ENCODE data around the gene LTN1. TPM values are rescaled to one million over a fixed set of nuclear protein-coding genes. Genes with fewer than 3 reads are reported as not detected.

Gene LTN1
- total RNA-seq, 1 experiment from 2014 or later: 18.7 TPM

GRCh38 chr21:29029524-29029923, 36.8 kb upstream of the LTN1 start:
- Histone ChIP-seq H3K27me3 (ENCODE audit: insufficient read depth, low read depth) (no peaks in the 10 kb centered on the region), H3K4me3 (no peak overlapping the region), H3K27ac (no peak overlapping the region), H3K36me3 (ENCODE audit: low read depth) (peaks cover 6% of the 10 kb centered on the region), H3K9me3 (ENCODE audit: insufficient read depth, low read depth) (no peaks in the 10 kb centered on the region), H3K79me2 (ENCODE audit: low read depth) (peaks cover 28% of the 10 kb centered on the region), H3F3A (ENCODE audit: insufficient read depth, low read depth) (peaks cover 10% of the 10 kb centered on the region; the same call in 1 of the 2 replicates), H3K4me1 (replicated peaks; ENCODE audit: insufficient read depth) (peaks cover 6% of the 10 kb centered on the region), H3K4me2 (no peak overlapping the region), H3K9me2 (ENCODE audit: insufficient read depth) (no peaks in the 10 kb centered on the region), H4K20me1 (ENCODE audit: insufficient read depth) (no peaks in the 10 kb centered on the region), H2AFZ (no peak overlapping the region)
- ChIA-PET POLR2A (ENCODE audit: unreplicated experiment) (no interaction called here), CTCF (no interaction called here)
- intact Hi-C loops (cut with micrococcal nuclease; ENCODE audit: unreplicated experiment): loop anchor here (5.0 kb wide), 1 partner anchor 43 kb away; the partner anchor contains the start of gene CCT8
- TF ChIP-seq CTCF (conservative IDR thresholded peaks at IDR 0.05) (no peak), EZH2 (IDR thresholded peaks at IDR 0.05; ENCODE audit: low read depth) (no peak)
- no peak for DNase-seq
- BruUV-seq (replicated peaks): no TSS peak

- ChIA-PET CTCF (no interaction called here), POLR2A (ENCODE audit: unreplicated experiment) (interaction anchor here (0.7 to 1.8 kb wide), 2 partner anchors 23 to 45 kb away, joined by 6 to 19 read pairs; no protein-coding TSS in a partner anchor)
- Histone ChIP-seq H4K20me1 (ENCODE audit: insufficient read depth) (no peaks in the 10 kb centered on the region), H2AFZ (peak overlapping the region; percentile 99; the same call in 1 of the 2 replicates), H3K4me1 (replicated peaks; ENCODE audit: insufficient read depth) (peaks cover 6% of the 10 kb centered on the region), H3K36me3 (ENCODE audit: low read depth) (no peaks in the 10 kb centered on the region; the same call in 1 of the 2 replicates), H3K27me3 (ENCODE audit: insufficient read depth, low read depth) (no peaks in the 10 kb centered on the region), H3K27ac (peak overlapping the region; percentile 84), H3K79me2 (ENCODE audit: low read depth) (peaks cover 28% of the 10 kb centered on the region), H3K4me3 (peak overlapping the region; percentile 59), H3F3A (ENCODE audit: insufficient read depth, low read depth) (peaks cover 22% of the 10 kb centered on the region), H3K4me2 (peak overlapping the region; percentile 95), H3K9me3 (ENCODE audit: insufficient read depth, low read depth) (no peaks in the 10 kb centered on the region), H3K9me2 (ENCODE audit: insufficient read depth) (no peaks in the 10 kb centered on the region)
- BruUV-seq (replicated peaks): no TSS peak
- no peak for TF ChIP-seq EZH2 (IDR thresholded peaks at IDR 0.05; ENCODE audit: low read depth)
- no peak for TF ChIP-seq CTCF (conservative IDR thresholded peaks at IDR 0.05)
- intact Hi-C loops (cut with micrococcal nuclease; ENCODE audit: unreplicated experiment): loop anchor here (2.0 to 5.0 kb wide), 2 partner anchors 33 to 47 kb away; partner anchors contain the start of genes CCT8 and LTN1
- no peak for DNase-seq
These were observed 32.6 kb upstream of the LTN1 start for GRCh38 chr21:29025328-29025713.

DNA sequence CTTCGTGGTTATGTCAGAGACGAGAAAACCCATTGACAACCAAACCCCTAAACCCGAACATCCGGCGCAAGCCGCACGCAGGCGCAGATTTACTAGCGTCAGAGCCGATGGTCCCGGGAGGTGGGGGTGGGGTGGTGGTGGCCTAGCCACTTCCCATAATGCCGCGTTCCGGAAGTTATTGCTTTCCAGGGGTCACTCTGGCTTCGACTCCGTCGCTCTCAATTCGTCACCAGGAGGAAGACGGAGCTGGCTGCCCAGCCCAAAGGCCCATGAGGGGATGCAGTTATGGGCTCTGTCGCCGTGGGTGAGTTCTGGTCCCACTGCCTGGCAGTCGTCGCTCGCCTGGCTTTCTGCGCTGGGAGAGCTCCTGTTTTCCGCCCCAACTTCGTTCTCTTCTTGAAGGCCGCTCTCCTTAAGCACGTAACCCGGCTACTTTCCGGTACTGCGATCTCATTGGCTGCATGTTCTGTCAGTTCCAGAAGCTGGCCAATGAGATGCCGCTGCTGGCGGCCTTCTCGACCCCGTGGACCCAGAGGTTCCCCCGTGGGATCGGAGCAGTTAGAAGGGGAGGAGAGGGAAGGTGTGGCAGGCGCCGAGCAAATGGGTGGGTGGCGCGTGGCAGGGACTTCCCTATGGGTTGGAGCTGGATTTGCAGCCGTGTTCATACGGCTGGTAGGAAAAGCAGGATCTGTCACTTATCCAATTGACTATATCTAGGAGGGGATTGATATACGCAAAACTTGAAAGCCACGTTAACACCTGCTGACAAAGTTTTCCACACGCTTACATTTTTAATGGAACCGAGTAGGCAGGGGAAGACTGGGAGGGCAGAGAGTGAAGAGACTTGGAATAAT, 32.0 kb upstream of the LTN1 start, which contains the start of gene USP16:
USP16 (plus strand) TSS at position 195 of the 854 bp plus-strand sequence. CDS start 3,246 bp downstream, outside the sequence.
- Histone ChIP-seq H2AFZ (peak within 1 kb of the TSS; percentile 99), H3K9me3 (ENCODE audit: insufficient read depth, low read depth) (no peaks in the 10 kb centered on the region), H3K79me2 (ENCODE audit: low read depth) (peaks cover 32% of the 10 kb centered on the region), H3K27ac (peak within 1 kb of the TSS; percentile 84), H3K4me2 (peak within 1 kb of the TSS; percentile 95), H4K20me1 (ENCODE audit: insufficient read depth) (no peaks in the 10 kb centered on the region), H3K4me3 (peak within 1 kb of the TSS; percentile 59), H3F3A (ENCODE audit: insufficient read depth, low read depth) (peaks cover 22% of the 10 kb centered on the region), H3K9me2 (ENCODE audit: insufficient read depth) (no peaks in the 10 kb centered on the region), H3K36me3 (ENCODE audit: low read depth) (no peaks in the 10 kb centered on the region; the same call in 1 of the 2 replicates), H3K27me3 (ENCODE audit: insufficient read depth, low read depth) (no peaks in the 10 kb centered on the region), H3K4me1 (replicated peaks; ENCODE audit: insufficient read depth) (peaks cover 11% of the 10 kb centered on the region)
- POLR2A ChIA-PET (ENCODE audit: unreplicated experiment): interaction anchor here (0.6 to 1.8 kb wide), 4 partner anchors 15 to 46 kb away, joined by 3 to 19 read pairs (median 6); no protein-coding TSS in a partner anchor
- BruUV-seq (replicated peaks): TSS peak; percentile 27
- CTCF ChIA-PET: no interaction called here
- TF ChIP-seq EZH2 (IDR thresholded peaks at IDR 0.05; ENCODE audit: low read depth) (no peak), CTCF (conservative IDR thresholded peaks at IDR 0.05) (no peak)
- peak; percentile 91 to 95 for DNase-seq
- intact Hi-C loops (cut with micrococcal nuclease; ENCODE audit: unreplicated experiment): loop anchor here (1.0 to 5.0 kb wide), 3 partner anchors 22 to 48 kb away; partner anchors contain the start of genes CCT8 and LTN1

Data from PC-9 (cell line).